B cell (primary cell): Measurements from ENCODE around the gene TMF1. TPM values are rescaled to one million over a fixed set of nuclear protein-coding genes. Genes with fewer than 3 reads are reported as not detected.

ENCODE experiments used
- ATAC-seq: fragments of 200-7000 bp; cut with Tn5 transposase; one replicate; pipeline ENCODE4 v1.10.0; 2021; ENCODE audit warnings: low read depth, mild to moderate bottlenecking, moderate number of reproducible peaks, moderate library complexity
- CTCF ChIA-PET: fragments of 350-600 bp; sonication (Branson Sonifier 250); formaldehyde crosslinking; loops from one replicate; lab custom pipeline; 2021; ENCODE audit warnings: antibody characterized with exemption, inconsistent platforms; lab: Charles Lee
- POLR2A ChIA-PET: fragments of 350-600 bp; sonication (Branson Sonifier 250); formaldehyde crosslinking; loops from one replicate; lab custom pipeline; 2021; ENCODE audit warnings: antibody characterized with exemption; lab: Charles Lee
- DNase-seq: peaks from one replicate; pipeline ENCODE4 v3.0.0; 2013
- H2AFZ ChIP-seq: 2 replicates; pipeline ENCODE4 v1.6.1; 2012; ENCODE audit warnings: mild to moderate bottlenecking, low read depth, low read length; ENCODE audit not compliant: insufficient read depth, poor library complexity, severe bottlenecking
- H3K27ac ChIP-seq, 2 donors: 1 replicate in 1 of 2; 2 replicates in 1 of 2; pipeline ENCODE4 v1.5.1; 2012 to 2013; ENCODE audit warnings: low read length in 2 of 2, mild to moderate bottlenecking in 2 of 2, moderate library complexity in 1 of 2
- H3K27me3 ChIP-seq, 4 experiments: fragments of 200-600 bp in 1 of 4; sonication (generic) in 1 of 4; replicated peaks in 1 of 4; 1 replicate in 2 of 4; 2 replicates in 2 of 4; pipeline versions ENCODE4 v1.6.1 to v1.7.0; 2013 to 2016; ENCODE audit warnings: low read length in 3 of 4, mild to moderate bottlenecking in 2 of 4, mixed read lengths in 1 of 4, moderate library complexity in 1 of 4; ENCODE audit not compliant: insufficient read depth in 4 of 4, control insufficient read depth in 3 of 4; ENCODE audit errors: control extremely low read depth in 1 of 4
- H3K36me3 ChIP-seq, 2 experiments: replicated peaks in 1 of 2; 1 replicate in 1 of 2; 2 replicates in 1 of 2; pipeline versions ENCODE4 v1.6.1 to v1.7.1; 2013; ENCODE audit warnings: low read length in 1 of 2; ENCODE audit not compliant: insufficient read depth in 2 of 2, control insufficient read depth in 1 of 2; ENCODE audit errors: control extremely low read depth in 1 of 2, extremely low read depth in 1 of 2
- H3K4me1 ChIP-seq, 2 donors: fragments of 200-600 bp in 1 of 2; sonication (generic) in 1 of 2; 1 replicate in 1 of 2; 2 replicates in 1 of 2; pipeline versions ENCODE4 v1.5.1 to v1.6.1; 2013 to 2017; ENCODE audit warnings: low read length in 2 of 2; ENCODE audit not compliant: control insufficient read depth in 2 of 2, insufficient read depth in 2 of 2
- H3K4me2 ChIP-seq: replicated peaks from 2 replicates; pipeline ENCODE3; 2012; ENCODE audit warnings: mild to moderate bottlenecking, low read depth, low read length; ENCODE audit not compliant: poor library complexity, severe bottlenecking
- H3K4me3 ChIP-seq, 5 experiments: fragments of 200-600 bp in 1 of 5; sonication (generic) in 1 of 5; 1 replicate in 3 of 5; 2 replicates in 2 of 5; pipeline versions ENCODE4 v1.5.1 to v1.7.0; 2011 to 2016; ENCODE audit warnings: low read length in 4 of 5, mild to moderate bottlenecking in 4 of 5, low read depth in 2 of 5, control low read depth in 1 of 5, moderate library complexity in 1 of 5; ENCODE audit not compliant: insufficient read depth in 1 of 5; ENCODE audit errors: control extremely low read depth in 1 of 5, extremely low read depth in 1 of 5
- H3K79me2 ChIP-seq: fragments of 200-600 bp; sonication (generic); one replicate; pipeline ENCODE4 v1.6.0; 2016; ENCODE audit warnings: low read length; ENCODE audit not compliant: control insufficient read depth, insufficient read depth
- H3K9ac ChIP-seq: fragments of 200-600 bp; sonication (generic); 2 replicates; pipeline ENCODE4 v1.6.1; 2017; ENCODE audit warnings: mild to moderate bottlenecking, low read length, moderate library complexity
- H3K9me3 ChIP-seq, 3 donors: one replicate each; pipeline versions ENCODE4 v1.6.1 to v1.7.1; 2013; ENCODE audit warnings: low read length in 2 of 3; ENCODE audit not compliant: control insufficient read depth in 2 of 3, insufficient read depth in 1 of 3; ENCODE audit errors: control extremely low read depth in 1 of 3
- H4K20me1 ChIP-seq: 2 replicates; pipeline ENCODE4 v1.6.0; 2012; ENCODE audit warnings: mild to moderate bottlenecking, low read length; ENCODE audit not compliant: insufficient read depth, control insufficient read depth, poor library complexity, severe bottlenecking
- H3K27ac Mint-ChIP-seq: one replicate; pipeline ENCODE4 v1.8.0; 2021; ENCODE audit warnings: mixed read lengths
- H3K27me3 Mint-ChIP-seq: one replicate; pipeline ENCODE4 v1.8.0; 2021; ENCODE audit warnings: mixed read lengths
- H3K4me1 Mint-ChIP-seq: one replicate; pipeline ENCODE4 v1.8.0; 2021; ENCODE audit warnings: mixed read lengths
- H3K4me3 Mint-ChIP-seq: one replicate; pipeline ENCODE4 v1.8.0; 2021; ENCODE audit warnings: mixed read lengths
- H3K9me3 Mint-ChIP-seq: one replicate; pipeline ENCODE4 v1.8.0; 2022; ENCODE audit warnings: mixed read lengths; ENCODE audit not compliant: insufficient read depth
- CTCF ChIP-seq: fragments of 200-600 bp; IDR thresholded peaks from one replicate; pipeline ENCODE4 v1.8.0; 2022; ENCODE audit warnings: antibody characterized with exemption, mild to moderate bottlenecking
- EZH2 ChIP-seq: IDR thresholded peaks from 2 replicates; pipeline ENCODE4 v1.6.1; 2012; ENCODE audit warnings: borderline replicate concordance, low read depth, mild to moderate bottlenecking, moderate library complexity, low read length; ENCODE audit not compliant: insufficient read depth, poor library complexity, severe bottlenecking
- WGBS: methylation state at CpG from one replicate; pipeline ENCODE4 v1.1.5; 2013; ENCODE audit warnings: missing lambda C conversion rate; ENCODE audit not compliant: insufficient coverage; 5-methylcytosine and 5-hydroxymethylcytosine counted together
- intact Hi-C: fragments of 100-400 bp; cut with micrococcal nuclease; formaldehyde crosslinking; loops from one replicate; pipeline ENCODE4 v1.10.0; 2022
- polyA plus RNA-seq: library from polyadenylated mRNA; depleted of rRNA; stranded (reverse); fragments of >200 nt; gene quantifications from 2 replicates; pipeline ENCODE4 v1.2.3, GENCODE V29; 2012
- total RNA-seq, 2 donors: library from RNA; stranded (reverse); fragments of 120-200 nt in 1 of 2; gene quantifications; 1 replicate in 1 of 2; 2 replicates in 1 of 2; pipeline versions ENCODE4 v1.2.3 to v1.2.4, GENCODE V29; 2013 to 2022

The TMF1 gene
- total and polyA plus RNA-seq, 2 donors (not counting 1 experiment from before 2014, with no cell fraction given) = 6.8 to 65.1 TPM

GRCh38 chr3:69011096-69011730 lies 40.9 kb downstream of the TMF1 start:
- H3K27ac Mint-ChIP-seq = no peak overlapping the region
- no peaks in the 10 kb centered on the region for H3K27me3 Mint-ChIP-seq
- peak overlapping the region; percentile 21 for H3K4me3 Mint-ChIP-seq
- 97% methylated on average over 5 of the region's 8 CpGs for WGBS
- TF ChIP-seq CTCF (no peak), EZH2 (no peak)
- H3K27ac ChIP-seq = no peak overlapping the region
- no peak overlapping the region for H3K9ac ChIP-seq
- H3K9me3 Mint-ChIP-seq = no peaks in the 10 kb centered on the region
- H3K79me2 ChIP-seq = no peaks in the 10 kb centered on the region
- H3K4me1 ChIP-seq = peaks cover 6 to 11% of the 10 kb centered on the region in 2 donors
- H3K4me1 Mint-ChIP-seq = peaks cover 10% of the 10 kb centered on the region
- POLR2A ChIA-PET = no interaction called here
- intact Hi-C loops = no loop called here
- H2AFZ ChIP-seq = no peak overlapping the region
- CTCF ChIA-PET = interaction anchor here (1.0 kb wide), 1 partner anchor 109 kb away, joined by 3 read pairs; no protein-coding TSS in a partner anchor
- peaks cover 0 to 4% of the 10 kb centered on the region in 2 experiments for H3K36me3 ChIP-seq
- H3K4me3 ChIP-seq = no peak overlapping the region
- H3K9me3 ChIP-seq = no peaks in the 10 kb centered on the region
- ATAC-seq (no peak), DNase-seq (no peak)
- H3K27me3 ChIP-seq = no peaks in the 10 kb centered on the region
- H4K20me1 ChIP-seq = no peaks in the 10 kb centered on the region
- no peak overlapping the region for H3K4me2 ChIP-seq
